K562 (cell line): ENCODE results near the gene YIPF5. TPM values are rescaled to one million over a fixed set of nuclear protein-coding genes. Genes with fewer than 3 reads are reported as not detected.

Experiments used
- ATAC-seq: fragments of 200-7000 bp; cut with Tn5 transposase; 3 replicates; pipeline ENCODE4 v1.9.1; 2020; ENCODE audit warnings: moderate library complexity
- BruUV-seq: library from RNA; stranded (reverse); fragments of 400-500 nt; replicated peaks from 2 replicates; lab custom pipeline; 2021; lab: Mats Ljungman, UMichigan
- CTCF ChIA-PET: fragments of 300-600 bp; formaldehyde crosslinking; extraction: SDS; loops from one replicate; lab custom pipeline; 2021; ENCODE audit warnings: low intra/inter-chr PET ratio; lab: Yijun Ruan, JAX
- POLR2A ChIA-PET: fragments of 300-600, 350-650 bp; sonication (Branson Sonifier 250); formaldehyde crosslinking; extraction: SDS; loops from one replicate; lab custom pipeline; 2021; ENCODE audit warnings: antibody characterized with exemption, inconsistent platforms; lab: Yijun Ruan, JAX
- DNase-seq, 4 experiments: peaks; one replicate each; pipeline versions ENCODE4 v3.0.0 to v3.0.0-alpha.2; 2011 to 2018; ENCODE audit warnings: low spot score in 3 of 4, mixed read lengths in 3 of 4; ENCODE audit errors: extremely low read depth in 1 of 4
- FAIRE-seq: peaks from 2 replicates; lab custom pipeline; 2011; peaks lifted over from hg19 to GRCh38; lab: Jason Lieb, UNC
- H2AFZ ChIP-seq: 2 replicates; pipeline ENCODE4 v1.6.0; 2011; ENCODE audit warnings: low read depth, low read length, control low read depth, inconsistent platforms
- H3K27ac ChIP-seq: fragments of 200-600 bp; 3 replicates; pipeline ENCODE4 v1.8.0; 2011; ENCODE audit warnings: low read depth, mild to moderate bottlenecking, control low read depth, inconsistent platforms, low read length, moderate library complexity, mixed read lengths; ENCODE audit errors: extremely low read depth
- H3K27me3 ChIP-seq, 2 experiments: fragments of 300-600 bp in 1 of 2; 2 replicates in 1 of 2; 3 replicates in 1 of 2; pipeline versions ENCODE4 v1.6.0 to v1.8.0; 2011; ENCODE audit warnings: inconsistent platforms in 2 of 2, low read length in 2 of 2, mild to moderate bottlenecking in 1 of 2, mixed read lengths in 1 of 2, moderate library complexity in 1 of 2; ENCODE audit not compliant: control insufficient read depth in 2 of 2, insufficient read depth in 2 of 2
- H3K36me3 ChIP-seq: fragments of 300-600 bp; 3 replicates; pipeline ENCODE4 v1.8.0; 2011; ENCODE audit warnings: mild to moderate bottlenecking, low read length, inconsistent platforms; ENCODE audit not compliant: control insufficient read depth, insufficient read depth
- H3K4me1 ChIP-seq, 2 experiments: fragments of 200-600 bp in 1 of 2; replicated peaks in 1 of 2; 2 replicates in 1 of 2; 3 replicates in 1 of 2; pipeline versions ENCODE4 v1.5.1 to v1.8.0; 2011; ENCODE audit warnings: inconsistent platforms in 2 of 2, low read length in 2 of 2, mild to moderate bottlenecking in 1 of 2, mixed read lengths in 1 of 2, moderate library complexity in 1 of 2; ENCODE audit not compliant: control insufficient read depth in 2 of 2, insufficient read depth in 2 of 2
- H3K4me2 ChIP-seq: 2 replicates; pipeline ENCODE4 v1.6.1; 2011; ENCODE audit warnings: low read length, control low read depth, inconsistent platforms, mixed read lengths; ENCODE audit not compliant: insufficient read depth
- H3K4me3 ChIP-seq: fragments of 200-600 bp; sonication (generic), shearing (Covaris generic); 2 replicates; pipeline ENCODE4 v1.5.1; 2016; ENCODE audit warnings: control low read depth, inconsistent platforms
- H3K79me2 ChIP-seq: fragments of 200-600 bp; 3 replicates; pipeline ENCODE4 v1.8.0; 2011; ENCODE audit warnings: low read length, inconsistent platforms; ENCODE audit not compliant: control insufficient read depth, insufficient read depth
- H3K9ac ChIP-seq, 2 experiments: 2 replicates each; pipeline versions ENCODE4 v1.6.0 to v1.6.1; 2011; ENCODE audit warnings: low read depth in 2 of 2, low read length in 2 of 2, control low read depth in 1 of 2, inconsistent platforms in 1 of 2, mild to moderate bottlenecking in 1 of 2, mixed read lengths in 1 of 2; ENCODE audit not compliant: insufficient read depth in 1 of 2
- H3K9me1 ChIP-seq: one replicate; pipeline ENCODE4 v1.6.0; 2011; ENCODE audit warnings: inconsistent platforms, mild to moderate bottlenecking, low read length, moderate library complexity; ENCODE audit not compliant: control insufficient read depth, insufficient read depth
- H3K9me3 ChIP-seq: replicated peaks from 2 replicates; pipeline ENCODE4 v1.5.1; 2011; ENCODE audit warnings: low read depth, low read length, inconsistent platforms; ENCODE audit not compliant: control insufficient read depth, insufficient read depth
- H4K20me1 ChIP-seq: replicated peaks from 2 replicates; pipeline ENCODE4 v1.6.1; 2011; ENCODE audit warnings: low read length, inconsistent platforms, mixed read lengths; ENCODE audit not compliant: control insufficient read depth, insufficient read depth
- CREB1 ChIP-seq, 2 experiments: sonication (generic) in 1 of 2; formaldehyde crosslinking in 1 of 2; IDR thresholded peaks; 2 replicates each; pipeline versions ENCODE4 v1.6.1 to v1.8.0; 2012 to 2022; ENCODE audit warnings: inconsistent platforms in 1 of 2, mild to moderate bottlenecking in 1 of 2, missing genetic modification reagents in 1 of 2, moderate library complexity in 1 of 2
- FOXM1 ChIP-seq, 2 experiments: fragments of 450-650 bp in 1 of 2; sonication (generic) in 1 of 2; formaldehyde crosslinking in 1 of 2; IDR thresholded peaks; 2 replicates each; pipeline versions ENCODE4 v1.6.1 to v1.9.0; 2017 to 2022; ENCODE audit warnings: low read depth in 2 of 2, mild to moderate bottlenecking in 2 of 2, missing genetic modification reagents in 1 of 2, moderate library complexity in 1 of 2
- FOXP4 ChIP-seq: sonication (generic); formaldehyde crosslinking; IDR thresholded peaks from 2 replicates; pipeline ENCODE4 v1.8.0; 2022; ENCODE audit warnings: mild to moderate bottlenecking, missing genetic modification reagents, borderline replicate concordance
- HCFC1 ChIP-seq: IDR thresholded peaks from 2 replicates; pipeline ENCODE4 v1.6.1; 2012; ENCODE audit warnings: low read depth, low read length, improper control_type of control experiment
- RAD51 ChIP-seq: fragments of 450-650 bp; IDR thresholded peaks from 2 replicates; pipeline ENCODE4 v1.7.1; 2016; ENCODE audit warnings: low read depth, mild to moderate bottlenecking, borderline replicate concordance
- RFX1 ChIP-seq: fragments of 450-650 bp; IDR thresholded peaks from 2 replicates; pipeline ENCODE4 v1.6.1; 2016; ENCODE audit warnings: mild to moderate bottlenecking, moderate library complexity
- USF1 ChIP-seq: sonication (generic); formaldehyde crosslinking; IDR thresholded peaks from 2 replicates; pipeline ENCODE4 v1.9.0; 2022; ENCODE audit warnings: mild to moderate bottlenecking, missing genetic modification reagents
- YBX1 ChIP-seq: fragments of 450-650 bp; IDR thresholded peaks from 2 replicates; pipeline ENCODE4 v1.7.1; 2016; ENCODE audit warnings: mild to moderate bottlenecking
- ZNF512 ChIP-seq: IDR thresholded peaks from 2 replicates; pipeline ENCODE4 v1.6.1; 2016; ENCODE audit warnings: missing genetic modification characterization, missing compliant biosample characterization
- ZNF699 ChIP-seq: fragments of 250-450 bp; sonication (Bioruptor Pico); IDR thresholded peaks from 2 replicates; pipeline ENCODE4 v1.8.0; 2021; ENCODE audit warnings: mild to moderate bottlenecking, moderate library complexity; ENCODE audit not compliant: insufficient replicate concordance
- WGBS: fragments of 100-300 bp; shearing (Covaris generic); methylation state at CpG from one replicate; pipeline ENCODE4 v1.1.6; 2016; ENCODE audit warnings: low coverage, mixed read lengths; ENCODE audit not compliant: insufficient coverage; ENCODE audit errors: missing lambda C conversion rate; 5-methylcytosine and 5-hydroxymethylcytosine counted together
- in situ Hi-C: fragments of 300-500 bp; cut with MboI; formaldehyde crosslinking; loops from 4 replicates; pipeline ENCODE4 v1.15.0; 2018; ENCODE audit warnings: inconsistent platforms, mixed read lengths
- intact Hi-C: fragments of 100-400 bp; cut with micrococcal nuclease; formaldehyde crosslinking; loops from 2 replicates; pipeline ENCODE4 v1.14.2; 2022
- polyA plus RNA-seq, 8 experiments: library from polyadenylated mRNA; depleted of rRNA in 4 of 8; stranded (reverse) in 5 of 8; unstranded in 3 of 8; fragments of >200 nt; fragmentation: Nextera tagmentation in 2 of 8; fragmentation: Illumina TruSeq in 1 of 8; extraction: Ambion mirVana in 2 of 8; extraction: Trizol in 1 of 8; gene quantifications; 2 replicates each; pipeline versions ENCODE4 v1.2.1 to v1.2.3, GENCODE V29; 2011 to 2014; ENCODE audit warnings: inconsistent platforms in 1 of 8, missing spikeins in 1 of 8
- total RNA-seq, 7 experiments: library from RNA; depleted of rRNA in 6 of 7; stranded (reverse); fragments of >200 nt in 6 of 7; fragmentation: Illumina TruSeq in 2 of 7; extraction: Trizol in 2 of 7; gene quantifications; 2 replicates each; pipeline versions ENCODE4 v1.2.1 to v1.2.3, GENCODE V29; 2011 to 2021; ENCODE audit warnings: low replicate concordance in 1 of 7

The YIPF5 gene
- total and polyA plus RNA-seq, 9 of the 15 experiments (the other 6 are each of a cell fraction or from before 2014, with no cell fraction given), result 12.1 to 52.9 (median 33.7) TPM

GRCh38 chr5:144126707-144127106 is 43.8 kb downstream of the YIPF5 start:
- FAIRE-seq (no peak), DNase-seq (no peak), ATAC-seq (no peak)
- no TSS peak for BruUV-seq
- Histone ChIP-seq H3K4me2 (no peak overlapping the region), H3K4me3 (no peak overlapping the region), H3K9me3 (no peaks in the 10 kb centered on the region), H3K4me1 (no peaks in the 10 kb centered on the region), H3K27ac (no peak overlapping the region), H3K9ac (no peak overlapping the region), H3K36me3 (no peaks in the 10 kb centered on the region), H2AFZ (no peak overlapping the region), H3K9me1 (no peaks in the 10 kb centered on the region)
- WGBS, result 0% methylated on average over 4 of the region's 4 CpGs
- POLR2A ChIA-PET, result no interaction called here
- peak; percentile 12; the same call in 1 of the 2 replicates for TF ChIP-seq RFX1
- no peak for TF ChIP-seq ZNF699 (CRISPR knock-in tag)
- no peak for TF ChIP-seq USF1 (CRISPR knock-in tag)
- TF ChIP-seq, all 486 proteins: peak for 1
- Histone ChIP-seq H3K27me3 (no peaks in the 10 kb centered on the region), H3K79me2 (no peaks in the 10 kb centered on the region), H4K20me1 (no peaks in the 10 kb centered on the region)
- CTCF ChIA-PET, result no interaction called here
- intact Hi-C loops (no loop called here), in situ Hi-C loops (no loop called here)

GRCh38 chr5:144125163-144125726 is 45.2 kb downstream of the YIPF5 start:
- DNase-seq (no peak), ATAC-seq (no peak), FAIRE-seq (no peak)
- H3K9me1 ChIP-seq, result no peaks in the 10 kb centered on the region
- H3K27me3 ChIP-seq, result no peaks in the 10 kb centered on the region
- no peaks in the 10 kb centered on the region for H3K4me1 ChIP-seq
- CTCF ChIA-PET, result no interaction called here
- POLR2A ChIA-PET, result no interaction called here
- H3K9me3 ChIP-seq, result no peaks in the 10 kb centered on the region
- intact Hi-C loops (no loop called here), in situ Hi-C loops (no loop called here)
- no TSS peak for BruUV-seq
- no peaks in the 10 kb centered on the region for H4K20me1 ChIP-seq
- H3K27ac ChIP-seq, result no peak overlapping the region
- no peak overlapping the region for H3K4me3 ChIP-seq
- no peak overlapping the region for H3K4me2 ChIP-seq
- no peak overlapping the region for H2AFZ ChIP-seq
- H3K79me2 ChIP-seq, result no peaks in the 10 kb centered on the region
- no peak overlapping the region for H3K9ac ChIP-seq
- H3K36me3 ChIP-seq, result no peaks in the 10 kb centered on the region
- 0% methylated on average over 4 of the region's 4 CpGs for WGBS
- TF ChIP-seq RAD51 (no peak), FOXP4 (CRISPR knock-in tag) (no peak), CREB1 (IDR thresholded peaks at IDR 0.05) (no peak), CREB1 (CRISPR knock-in tag; IDR thresholded peaks at IDR 0.05) (no peak), ZNF512 (tag) (no peak), FOXM1 (IDR thresholded peaks at IDR 0.05; ENCODE audit: low read depth) (no peak), FOXM1 (CRISPR knock-in tag; IDR thresholded peaks at IDR 0.05; ENCODE audit: low read depth) (no peak), YBX1 (no peak), HCFC1 (no peak)
